Measurements from ENCODE around the gene JAM3.

Gene JAM3

DNA sequence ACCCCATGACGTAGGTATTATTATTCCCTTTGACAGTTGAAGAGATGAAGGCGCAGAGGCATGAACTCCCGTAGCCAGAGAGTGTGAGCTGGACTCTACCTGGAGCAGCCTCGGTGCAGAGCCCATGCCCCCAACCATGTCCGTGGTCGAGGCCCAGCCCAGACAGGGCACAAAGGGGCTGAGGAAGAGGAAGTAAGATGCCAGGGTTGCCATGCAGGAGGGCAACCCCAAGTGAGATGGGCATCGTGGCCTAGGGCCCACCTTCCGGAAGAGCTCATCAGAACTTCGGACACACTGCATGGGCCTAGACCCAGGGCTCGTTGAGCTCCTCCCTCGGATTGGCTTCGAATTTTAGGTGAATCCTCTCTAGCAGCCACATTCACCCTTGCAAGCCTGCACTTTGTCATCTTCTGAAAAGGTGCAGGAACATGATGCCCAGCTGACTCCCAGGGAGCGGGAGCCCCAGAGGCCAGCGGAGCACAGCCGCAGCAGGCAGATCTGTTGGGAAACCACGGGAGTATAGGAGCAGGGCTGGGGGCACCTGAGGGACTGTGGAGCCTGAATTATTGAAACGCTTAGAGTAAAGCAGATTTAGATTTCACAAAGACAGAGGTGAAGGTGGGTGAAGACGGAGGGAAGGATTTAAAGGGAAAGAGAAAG lies 29.0 kb upstream of the JAM3 start:
- FAIRE-seq = no peak
- no peak for DNase-seq (ENCODE audit: low spot score)

GRCh38 chr11:134040386-134041302 lies 28.2 kb upstream of the JAM3 start:
- FAIRE-seq = no peak

GRCh38 chr11:134041349-134041748 lies 27.5 kb upstream of the JAM3 start:
- FAIRE-seq = no peak
- DNase-seq (ENCODE audit: low spot score) = no peak

More at GRCh38 chr11:134040386-134041302, 28.2 kb upstream of the JAM3 start:
- DNase-seq (ENCODE audit: low spot score) = no peak

- DNase-seq (ENCODE audit: low spot score) (no peak), FAIRE-seq (no peak)
These were observed 26.8 kb upstream of the JAM3 start for GRCh38 chr11:134041791-134042696.

DNA sequence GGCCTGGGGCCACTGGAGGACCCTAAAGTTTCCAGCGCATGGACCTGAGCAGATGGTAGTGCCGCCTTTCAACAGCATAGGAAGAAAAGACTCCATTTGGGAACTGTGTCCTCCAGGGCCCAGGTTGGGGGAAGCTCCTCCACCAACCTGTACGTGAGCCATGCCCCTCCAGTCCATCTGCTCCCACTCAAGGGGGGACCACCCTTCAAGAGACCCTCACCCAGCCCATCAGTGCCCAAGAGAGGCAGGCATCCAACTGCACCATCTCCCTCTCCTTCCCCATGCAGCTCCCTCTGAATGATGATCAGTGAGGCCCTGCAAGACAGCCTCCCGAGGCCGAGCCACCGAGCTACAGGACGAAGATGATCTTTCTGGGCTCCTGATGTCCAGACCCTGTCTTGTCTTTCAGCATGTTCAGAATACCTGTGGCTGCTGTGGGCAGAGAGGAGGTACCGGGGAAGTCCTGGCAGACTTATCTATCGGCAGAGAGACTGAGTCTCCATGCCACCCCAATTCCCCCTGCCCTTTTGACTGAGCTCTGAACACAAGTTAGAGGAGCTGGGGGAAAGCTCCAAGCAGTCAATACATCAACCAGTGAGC lies 25.0 kb upstream of the JAM3 start:
- FAIRE-seq = no peak
- no peak for DNase-seq (ENCODE audit: low spot score)

DNA sequence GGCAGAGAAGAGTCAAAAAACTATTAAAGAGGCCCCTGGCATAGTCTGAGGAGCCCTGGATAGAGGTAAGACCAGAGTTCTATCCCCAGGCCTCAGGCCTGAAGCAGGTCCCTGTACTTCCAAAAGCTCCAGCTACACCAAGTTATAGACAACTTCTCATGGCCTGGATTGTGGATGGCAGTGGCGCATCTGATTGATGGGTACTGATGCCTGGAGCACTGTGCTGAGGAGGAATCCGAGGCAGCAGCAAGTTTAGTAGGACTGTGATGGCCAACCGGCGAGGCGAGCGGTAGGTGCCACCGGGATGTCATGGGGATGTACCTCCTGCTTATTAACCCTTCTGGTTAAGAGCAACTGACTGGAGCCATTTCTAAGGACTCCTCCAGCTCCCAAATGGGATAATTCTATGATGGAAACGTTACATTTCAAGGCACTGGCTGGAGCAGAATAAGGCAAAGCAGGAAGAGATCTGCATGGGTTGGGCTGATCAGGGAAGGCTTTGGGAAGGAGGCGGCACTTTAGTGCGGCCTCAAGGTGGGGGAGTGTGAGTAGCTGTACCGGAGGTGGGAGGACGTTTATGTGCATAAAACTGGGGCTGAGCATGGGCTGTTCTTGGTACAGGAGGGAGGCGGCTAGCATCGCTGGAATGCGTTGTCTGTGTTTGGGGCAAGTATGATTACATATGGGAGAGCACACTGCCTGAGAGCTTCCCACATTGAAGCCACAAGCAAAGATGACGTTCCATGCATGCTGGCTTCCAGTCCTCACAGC lies 24.2 kb upstream of the JAM3 start:
- FAIRE-seq (no peak), DNase-seq (ENCODE audit: low spot score) (no peak)

- DNase-seq (ENCODE audit: low spot score) = no peak
These were observed 22.9 kb upstream of the JAM3 start for GRCh38 chr11:134045799-134046635.

DNA sequence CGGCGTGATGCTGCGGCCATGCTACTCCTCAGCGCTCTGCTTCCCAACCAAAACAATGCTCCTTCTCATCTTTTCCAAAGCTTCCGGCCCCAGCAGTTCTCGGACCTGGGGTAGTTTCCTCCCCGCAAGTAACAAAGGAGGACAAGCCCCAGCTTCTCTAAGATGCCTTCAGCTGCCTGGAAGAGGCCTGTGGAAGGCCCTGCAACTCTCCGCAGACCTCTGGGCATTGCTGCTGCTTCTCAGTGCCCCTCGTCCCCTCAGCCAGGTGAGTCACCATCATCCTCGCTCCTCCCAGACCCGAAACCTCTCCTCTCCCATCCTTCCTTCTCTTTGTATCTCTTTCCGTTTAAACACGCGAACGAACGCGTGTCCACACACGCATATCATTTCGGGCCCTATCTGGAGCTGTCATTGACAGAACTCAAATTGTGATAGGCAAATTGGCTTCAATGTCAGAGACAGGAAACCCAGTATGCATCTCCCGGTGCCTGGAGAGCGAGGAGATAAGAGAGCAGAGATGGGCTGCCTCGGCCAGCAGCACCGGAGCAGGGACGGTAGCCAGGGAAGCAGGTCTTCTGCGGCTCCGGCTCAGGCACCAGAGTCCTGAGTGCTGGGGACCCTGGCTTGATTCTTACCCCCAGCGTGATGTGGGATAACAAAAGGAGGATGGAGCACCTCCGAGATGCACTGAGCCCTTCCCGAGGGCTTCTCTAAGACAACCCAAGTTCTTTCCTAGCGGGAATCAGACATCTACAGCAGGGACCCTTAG lies 22.0 kb upstream of the JAM3 start:
- DNase-seq (ENCODE audit: low spot score) (no peak), FAIRE-seq (no peak)

More at GRCh38 chr11:134045799-134046635, 22.9 kb upstream of the JAM3 start:
- FAIRE-seq = no peak

GRCh38 chr11:134047586-134047999 lies 21.3 kb upstream of the JAM3 start:
- FAIRE-seq (no peak), DNase-seq (ENCODE audit: low spot score) (no peak)

GRCh38 chr11:134048028-134048427 lies 20.8 kb upstream of the JAM3 start:
- no peak for DNase-seq (ENCODE audit: low spot score)
- FAIRE-seq = no peak

DNA sequence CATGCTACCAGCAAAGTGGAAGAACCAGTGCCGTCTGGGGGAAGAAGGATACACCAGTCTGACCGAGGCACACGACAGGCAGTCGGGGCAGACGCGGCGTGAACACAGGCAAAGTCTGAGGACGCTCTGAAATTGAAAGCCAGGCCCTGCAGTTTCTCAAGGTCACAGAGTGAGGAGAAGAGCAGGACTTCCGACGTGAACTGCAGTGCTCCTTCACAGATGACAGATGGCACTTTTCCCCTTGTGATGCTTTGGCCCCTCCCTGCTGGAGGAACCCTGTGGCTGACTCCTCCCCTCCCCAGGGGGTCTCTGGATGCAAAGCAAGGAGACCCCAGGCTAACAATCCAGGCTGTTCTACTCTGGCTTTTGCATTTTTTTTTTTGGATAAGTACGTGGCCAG lies 19.6 kb upstream of the JAM3 start:
- FAIRE-seq (no peak), DNase-seq (ENCODE audit: low spot score) (no peak)

- FAIRE-seq (no peak), DNase-seq (ENCODE audit: low spot score) (peak; percentile 6)
These were observed 18.1 kb upstream of the JAM3 start for GRCh38 chr11:134050541-134051383.

GRCh38 chr11:134052395-134052987 lies 16.4 kb upstream of the JAM3 start:
- FAIRE-seq = no peak
- DNase-seq (ENCODE audit: low spot score) = no peak

DNA sequence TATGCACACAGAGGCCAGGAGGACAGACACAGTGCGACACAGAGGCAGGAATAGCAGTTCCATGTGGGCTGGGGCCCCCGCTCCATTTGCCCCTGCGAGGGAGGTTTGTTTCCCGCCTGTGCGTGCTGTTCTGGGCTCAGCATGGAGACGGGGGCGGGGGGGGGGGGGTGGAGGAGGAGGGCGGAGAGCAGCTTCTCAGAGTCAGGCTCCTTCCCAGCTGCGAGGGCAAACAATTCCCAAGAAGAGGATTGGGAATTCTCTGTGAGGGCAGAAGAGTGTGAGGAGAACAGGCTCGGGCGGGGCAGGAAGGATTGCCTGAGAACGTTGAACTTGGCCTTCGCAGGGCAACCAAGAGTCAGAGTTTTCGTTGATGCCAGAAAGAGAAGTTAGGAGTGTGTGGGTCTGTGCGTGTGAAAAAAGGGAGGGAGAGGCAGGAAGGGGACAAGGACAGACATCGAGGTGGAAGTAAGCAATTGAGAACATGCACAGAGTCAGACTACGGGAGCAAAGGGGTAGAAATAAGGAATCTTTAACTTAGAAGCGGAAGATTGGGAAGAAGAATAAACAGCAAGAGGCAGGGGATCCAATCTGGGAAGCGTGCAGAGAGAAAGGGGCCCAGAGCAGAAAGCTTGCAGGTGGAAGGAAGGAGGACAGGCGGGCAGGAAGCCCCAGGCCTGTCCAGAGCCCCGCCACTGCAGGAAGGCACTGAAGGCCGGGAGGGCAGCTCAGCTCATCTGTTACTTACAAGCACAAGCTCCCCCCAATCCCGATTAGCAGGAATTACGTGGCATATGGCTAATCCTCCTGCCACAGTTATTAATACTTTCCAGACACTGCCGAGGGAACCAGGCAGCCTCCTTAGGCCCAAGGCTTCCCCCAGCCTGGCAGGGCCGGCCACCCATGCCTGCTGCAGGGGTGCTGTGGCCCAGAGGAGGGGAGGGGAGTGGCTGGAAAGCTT lies 15.6 kb upstream of the JAM3 start:
- DNase-seq (ENCODE audit: low spot score) (no peak), FAIRE-seq (no peak)

DNA sequence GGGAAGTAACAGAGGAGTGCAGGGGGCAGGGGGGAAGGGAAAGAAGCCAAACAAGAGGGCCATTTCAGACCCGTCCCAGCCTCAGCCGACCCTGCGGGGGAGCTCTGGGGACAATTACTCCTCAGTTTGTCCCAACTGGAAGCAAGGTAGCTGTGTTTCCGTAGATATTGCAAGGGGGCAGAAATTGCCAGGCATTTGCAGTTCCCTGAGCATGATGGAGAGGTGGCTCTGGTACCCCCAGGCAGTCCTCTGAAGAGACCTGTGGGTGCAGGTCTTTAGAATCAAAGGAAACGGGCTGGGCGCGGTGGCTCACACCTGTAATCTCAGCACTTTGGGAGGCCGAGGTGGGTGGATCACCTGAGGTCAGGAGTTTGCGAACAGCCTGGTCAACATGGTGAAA lies 13.8 kb upstream of the JAM3 start:
- no peak for DNase-seq (ENCODE audit: low spot score)
- FAIRE-seq = no peak

DNA sequence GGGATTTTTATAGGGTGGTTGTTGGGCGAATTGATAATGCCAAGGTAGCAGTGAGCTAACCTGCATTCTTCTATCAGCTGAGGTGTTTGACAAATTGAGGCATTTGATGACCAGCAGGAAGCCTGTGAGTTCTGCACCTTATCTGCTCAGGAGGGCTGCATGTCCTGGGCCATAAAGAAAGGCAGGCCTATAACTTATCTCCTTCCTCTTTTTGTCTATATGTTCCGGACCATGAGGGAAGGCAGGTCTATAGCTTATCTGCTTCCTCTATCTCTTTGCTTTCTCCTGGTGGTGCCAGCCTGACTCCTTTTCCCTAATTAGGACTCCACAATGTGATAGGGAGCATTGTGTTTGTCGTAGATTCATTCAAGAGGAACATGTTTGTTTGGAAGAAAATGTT lies 8.6 kb upstream of the JAM3 start:
- DNase-seq (ENCODE audit: low spot score) (no peak), FAIRE-seq (no peak)

Measured in RCC 7860 (cell line).